DND-41 (cell line): ENCODE data around the gene PKD1L1.

ENCODE experiments used
- ATAC-seq: fragments of 200-7000 bp; cut with Tn5 transposase; 3 replicates; pipeline ENCODE4 v1.9.1; 2021; ENCODE audit warnings: low read depth; ENCODE audit not compliant: insufficient read depth
- DNase-seq: peaks from one replicate; pipeline ENCODE4 v3.0.0-alpha.2; 2020
- H2AFZ ChIP-seq: 2 replicates; pipeline ENCODE4 v1.6.0; 2012; ENCODE audit warnings: low read depth, low read length
- H3K27ac ChIP-seq: 2 replicates; pipeline ENCODE4 v1.5.1; 2012; ENCODE audit warnings: low read length, inconsistent platforms
- H3K27me3 ChIP-seq: fragments of 200-600 bp; sonication (generic); 2 replicates; pipeline ENCODE4 v1.6.0; 2012; ENCODE audit warnings: low read length, mild to moderate bottlenecking, inconsistent platforms; ENCODE audit not compliant: insufficient read depth, poor library complexity
- H3K36me3 ChIP-seq: 2 replicates; pipeline ENCODE4 v1.5.1; 2012; ENCODE audit warnings: low read length, inconsistent platforms; ENCODE audit not compliant: insufficient read depth
- H3K4me1 ChIP-seq: 2 replicates; pipeline ENCODE4 v1.5.1; 2012; ENCODE audit warnings: mild to moderate bottlenecking, low read length; ENCODE audit not compliant: insufficient read depth
- H3K4me2 ChIP-seq: 2 replicates; pipeline ENCODE4 v1.6.0; 2012; ENCODE audit warnings: mild to moderate bottlenecking, moderate library complexity, low read length, inconsistent platforms; ENCODE audit not compliant: insufficient read depth
- H3K4me3 ChIP-seq, 2 experiments: fragments of 200-600 bp in 1 of 2; shearing (Covaris generic) in 1 of 2; 2 replicates each; pipeline ENCODE4 v1.5.1; 2012 to 2016; ENCODE audit warnings: inconsistent platforms in 2 of 2, low read length in 2 of 2, mild to moderate bottlenecking in 2 of 2, low read depth in 1 of 2, moderate library complexity in 1 of 2
- H3K79me2 ChIP-seq: 2 replicates; pipeline ENCODE4 v1.6.0; 2012; ENCODE audit warnings: low read length, inconsistent platforms; ENCODE audit not compliant: insufficient read depth
- H3K9ac ChIP-seq: 2 replicates; pipeline ENCODE4 v1.6.0; 2012; ENCODE audit warnings: low read depth, mild to moderate bottlenecking, inconsistent platforms, low read length, moderate library complexity
- H3K9me3 ChIP-seq: 2 replicates; pipeline ENCODE4 v1.5.1; 2012; ENCODE audit warnings: low read length, moderate library complexity, mild to moderate bottlenecking, inconsistent platforms; ENCODE audit not compliant: insufficient read depth, severe bottlenecking
- H4K20me1 ChIP-seq: 2 replicates; pipeline ENCODE4 v1.6.0; 2012; ENCODE audit warnings: low read length; ENCODE audit not compliant: insufficient read depth
- CTCF ChIP-seq: IDR thresholded peaks from 2 replicates; pipeline ENCODE4 v1.5.1; 2012; ENCODE audit warnings: borderline replicate concordance, low read length, moderate library complexity, mild to moderate bottlenecking; ENCODE audit not compliant: poor library complexity, severe bottlenecking; ENCODE audit errors: extremely low read depth
- EZH2 ChIP-seq: IDR thresholded peaks from 3 replicates; pipeline ENCODE4 v1.6.1; 2012; ENCODE audit warnings: borderline replicate concordance, low read depth, mild to moderate bottlenecking, moderate library complexity, low read length, inconsistent platforms; ENCODE audit not compliant: severe bottlenecking

Gene PKD1L1

GRCh38 chr7:47808321-47808720 is 139.9 kb downstream of the PKD1L1 start:
- DNase-seq: no peak
- no peak overlapping the region for H2AFZ ChIP-seq

GRCh38 chr7:47807756-47808155 is 140.5 kb downstream of the PKD1L1 start:
- no peak for TF ChIP-seq CTCF
- TF ChIP-seq EZH2: no peak
- no peak overlapping the region for H3K4me3 ChIP-seq
- H3K79me2 ChIP-seq: no peaks in the 10 kb centered on the region
- no peak for DNase-seq
- H3K9me3 ChIP-seq: no peaks in the 10 kb centered on the region
- H3K4me2 ChIP-seq: no peak overlapping the region
- no peaks in the 10 kb centered on the region for H3K36me3 ChIP-seq
- no peak overlapping the region for H3K9ac ChIP-seq
- H3K27me3 ChIP-seq: no peaks in the 10 kb centered on the region
- ATAC-seq: no peak
- no peak overlapping the region for H2AFZ ChIP-seq
- no peaks in the 10 kb centered on the region for H4K20me1 ChIP-seq
- no peak overlapping the region for H3K27ac ChIP-seq
- H3K4me1 ChIP-seq: no peaks in the 10 kb centered on the region

More at GRCh38 chr7:47808321-47808720, 139.9 kb downstream of the PKD1L1 start:
- Histone ChIP-seq H4K20me1 (no peaks in the 10 kb centered on the region), H3K27ac (no peak overlapping the region), H3K27me3 (no peaks in the 10 kb centered on the region), H3K9ac (no peak overlapping the region), H3K36me3 (no peaks in the 10 kb centered on the region), H3K4me2 (no peak overlapping the region), H3K9me3 (no peaks in the 10 kb centered on the region), H3K79me2 (no peaks in the 10 kb centered on the region), H3K4me3 (no peak overlapping the region), H3K4me1 (no peaks in the 10 kb centered on the region)
- no peak for ATAC-seq
- no peak for TF ChIP-seq CTCF
- TF ChIP-seq EZH2: no peak

GRCh38 chr7:47807126-47807525 is 141.1 kb downstream of the PKD1L1 start:
- Histone ChIP-seq H3K4me2 (no peak overlapping the region), H3K79me2 (no peaks in the 10 kb centered on the region), H3K9ac (no peak overlapping the region), H3K27me3 (no peaks in the 10 kb centered on the region), H3K27ac (no peak overlapping the region), H2AFZ (no peak overlapping the region), H3K9me3 (no peaks in the 10 kb centered on the region), H3K4me1 (no peaks in the 10 kb centered on the region), H3K4me3 (no peak overlapping the region), H4K20me1 (no peaks in the 10 kb centered on the region), H3K36me3 (no peaks in the 10 kb centered on the region)
- no peak for DNase-seq
- no peak for TF ChIP-seq EZH2
- TF ChIP-seq CTCF: no peak
- ATAC-seq: no peak

GRCh38 chr7:47806701-47807103 is 141.6 kb downstream of the PKD1L1 start:
- TF ChIP-seq CTCF: no peak
- no peak for TF ChIP-seq EZH2
- Histone ChIP-seq H3K9ac (no peak overlapping the region), H3K27ac (no peak overlapping the region), H3K9me3 (no peaks in the 10 kb centered on the region), H3K4me2 (no peak overlapping the region), H4K20me1 (no peaks in the 10 kb centered on the region), H3K79me2 (no peaks in the 10 kb centered on the region), H3K36me3 (no peaks in the 10 kb centered on the region), H2AFZ (no peak overlapping the region), H3K27me3 (no peaks in the 10 kb centered on the region), H3K4me3 (no peak overlapping the region), H3K4me1 (no peaks in the 10 kb centered on the region)
- ATAC-seq (no peak), DNase-seq (no peak)
